Fibroblast of lung (primary cell): Measurements from ENCODE around the gene PDE4B.

Source experiments
- EZH2 ChIP-seq: IDR thresholded peaks from 2 replicates; pipeline ENCODE4 v1.5.1; 2012; ENCODE audit warnings: low read length, control low read depth, mild to moderate bottlenecking; ENCODE audit errors: missing control alignments
- TF ChIP-seq, protein P1 (sequence below), 2 donors: IDR thresholded peaks in 1 of 2; conservative IDR thresholded peaks in 1 of 2; 1 replicate in 1 of 2; 2 replicates in 1 of 2; pipeline ENCODE4 v1.5.1; 2011 to 2012; ENCODE audit warnings: low read length in 2 of 2, control low read depth in 1 of 2, inconsistent platforms in 1 of 2, low read depth in 1 of 2, mild to moderate bottlenecking in 1 of 2

DNA sequence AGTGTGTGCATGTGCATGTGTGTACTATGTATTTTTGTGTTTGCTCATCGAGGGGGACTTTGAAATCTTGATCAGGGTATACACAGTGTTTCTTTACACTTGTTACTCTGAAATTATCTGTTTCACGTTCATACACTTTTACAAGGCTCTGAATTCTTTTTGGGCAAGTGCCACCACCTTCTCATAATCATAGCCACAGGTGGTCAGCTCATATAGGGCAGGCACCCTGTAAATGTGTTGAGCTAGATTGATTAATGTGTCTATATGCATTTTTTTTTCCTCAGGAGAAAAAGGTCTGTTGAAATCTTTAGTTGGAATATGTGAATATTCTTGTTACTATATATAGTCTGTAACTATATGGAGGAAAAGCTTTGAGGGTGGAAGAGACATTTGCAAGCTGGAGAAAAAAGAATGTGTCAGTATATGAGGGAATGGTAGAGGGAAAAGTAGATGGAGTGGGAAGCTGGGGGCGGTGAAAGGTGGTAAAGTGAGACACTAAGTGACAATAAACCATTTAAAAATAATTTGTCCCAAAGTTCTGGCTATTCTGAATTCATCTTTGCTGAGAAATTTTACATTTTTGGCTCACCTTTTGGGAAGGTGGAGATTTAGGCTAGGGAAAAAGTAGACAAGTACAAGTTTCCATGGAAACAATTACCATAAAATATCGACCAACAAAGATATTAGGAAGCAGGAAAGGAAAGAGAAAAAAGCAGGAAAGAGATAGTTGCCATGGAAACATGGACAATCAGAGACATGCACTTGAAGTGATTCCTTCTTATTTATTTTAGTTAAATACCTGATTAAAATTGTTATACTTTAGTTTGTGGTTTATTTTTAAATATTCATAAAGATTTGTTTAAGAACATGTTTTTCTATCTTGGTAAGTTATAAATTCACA lies 277.5 kb downstream of the PDE4B start:
- TF ChIP-seq, protein P1, sequence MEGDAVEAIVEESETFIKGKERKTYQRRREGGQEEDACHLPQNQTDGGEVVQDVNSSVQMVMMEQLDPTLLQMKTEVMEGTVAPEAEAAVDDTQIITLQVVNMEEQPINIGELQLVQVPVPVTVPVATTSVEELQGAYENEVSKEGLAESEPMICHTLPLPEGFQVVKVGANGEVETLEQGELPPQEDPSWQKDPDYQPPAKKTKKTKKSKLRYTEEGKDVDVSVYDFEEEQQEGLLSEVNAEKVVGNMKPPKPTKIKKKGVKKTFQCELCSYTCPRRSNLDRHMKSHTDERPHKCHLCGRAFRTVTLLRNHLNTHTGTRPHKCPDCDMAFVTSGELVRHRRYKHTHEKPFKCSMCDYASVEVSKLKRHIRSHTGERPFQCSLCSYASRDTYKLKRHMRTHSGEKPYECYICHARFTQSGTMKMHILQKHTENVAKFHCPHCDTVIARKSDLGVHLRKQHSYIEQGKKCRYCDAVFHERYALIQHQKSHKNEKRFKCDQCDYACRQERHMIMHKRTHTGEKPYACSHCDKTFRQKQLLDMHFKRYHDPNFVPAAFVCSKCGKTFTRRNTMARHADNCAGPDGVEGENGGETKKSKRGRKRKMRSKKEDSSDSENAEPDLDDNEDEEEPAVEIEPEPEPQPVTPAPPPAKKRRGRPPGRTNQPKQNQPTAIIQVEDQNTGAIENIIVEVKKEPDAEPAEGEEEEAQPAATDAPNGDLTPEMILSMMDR (conservative IDR thresholded peaks at IDR 0.05 in 1 of 2, IDR thresholded peaks at IDR 0.05 in 1 of 2; ENCODE audit: low read depth in 1 of 2, low read length in 2 of 2): no peak
- no peak for TF ChIP-seq EZH2
